Stimulated activated CD4-positive, alpha-beta T cell treated with anti-CD3 and anti-CD28 coated beads, Interleukin-4, amount 100 ng/mL, for 48 hours (primary cell): ENCODE data around the gene TMEM121B.
"Not testable (repeated sequence)": the region's sequence is repeated elsewhere in the genome, so short reads cannot be mapped to it uniquely, and the experiment has no call there.

Experiments used
- DNase-seq, 2 donors: peaks; one replicate each; pipeline ENCODE4 v3.0.0-alpha.2; 2020; ENCODE audit warnings: low read depth in 2 of 2

TMEM121B gene

GRCh38 chr22:17121233-17122195 lies at the start of gene TMEM121B:
Gene TMEM121B (minus strand): TSS chr22:17121360. CDS start chr22:17121127, 233 bp downstream.
- DNase-seq = no peak

GRCh38 chr22:17167486-17167885 lies 46.3 kb upstream of the TMEM121B start:
- DNase-seq = no peak

- DNase-seq = no peak
These were observed 43.3 kb upstream of the TMEM121B start for GRCh38 chr22:17164392-17165024.

DNA sequence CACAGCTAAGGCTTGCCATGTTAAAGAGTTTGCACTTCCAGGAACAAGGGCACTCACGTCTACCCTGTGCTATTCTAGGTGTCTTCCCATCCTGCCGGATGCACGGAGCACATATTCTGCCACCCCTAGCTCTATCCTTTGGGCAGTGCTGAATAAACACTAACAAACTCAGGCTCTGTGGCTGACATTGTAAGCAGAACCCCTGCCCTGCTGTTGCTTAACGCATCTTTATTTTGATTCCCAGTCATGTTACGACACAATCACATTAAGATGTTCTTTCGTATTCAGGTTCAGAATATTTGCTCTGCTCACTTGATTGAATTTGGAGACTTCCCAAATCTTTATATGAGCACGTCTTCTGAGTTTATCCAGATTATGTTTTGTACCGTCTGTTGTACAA lies 41.6 kb upstream of the TMEM121B start:
- DNase-seq = no peak

DNA sequence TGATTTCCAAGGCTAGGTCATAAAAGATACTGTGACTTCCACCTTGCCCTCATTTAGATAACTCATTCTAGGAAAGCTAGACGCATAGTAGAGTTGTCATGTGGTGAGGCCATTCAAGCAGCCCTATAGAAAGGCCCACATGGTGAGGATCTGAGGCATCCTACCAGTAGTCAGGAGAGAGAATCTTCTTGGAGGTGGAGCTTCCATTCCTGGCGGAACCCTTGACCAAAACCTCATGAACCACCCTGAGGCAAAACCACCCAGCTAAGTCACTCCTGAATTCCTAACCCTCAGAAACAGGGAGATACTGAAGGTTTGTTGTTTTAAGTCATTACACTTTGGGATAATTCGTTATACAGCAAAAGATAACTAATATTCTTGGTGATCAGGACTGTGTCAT lies 40.8 kb upstream of the TMEM121B start:
- no peak for DNase-seq

- peak; percentile 66 to 72 for DNase-seq
These were observed 38.4 kb upstream of the TMEM121B start for GRCh38 chr22:17159504-17159951.

GRCh38 chr22:17158568-17159503 lies 37.7 kb upstream of the TMEM121B start, which contains the start of gene HDHD5:
Gene HDHD5 (minus strand): TSS chr22:17159277. CDS start chr22:17159251, 26 bp downstream.
- peak; percentile 86 to 88 for DNase-seq

GRCh38 chr22:17158176-17158567 lies 37.0 kb upstream of the TMEM121B start:
- no peak for DNase-seq

- no peak for DNase-seq
These were observed 36.6 kb upstream of the TMEM121B start for GRCh38 chr22:17157714-17158113.

DNA sequence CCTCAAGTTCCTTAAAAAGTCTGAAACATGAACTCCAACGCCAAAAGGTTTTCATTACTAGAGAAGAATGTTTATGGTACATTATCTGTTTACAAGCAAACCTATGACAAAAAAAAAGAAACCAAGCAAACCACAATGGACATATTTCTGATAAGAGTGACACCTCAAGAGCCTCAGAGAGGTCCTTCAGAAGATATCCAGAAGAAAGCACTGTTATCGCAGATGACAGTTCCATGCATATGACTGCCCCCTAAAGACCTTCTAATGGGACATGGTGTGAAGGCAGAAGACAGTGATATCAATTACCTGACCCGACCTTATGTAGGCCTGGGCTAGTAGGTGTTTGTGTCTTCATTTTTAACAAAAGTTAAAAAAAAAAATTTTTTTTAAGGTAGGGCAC lies 34.8 kb upstream of the TMEM121B start:
- DNase-seq = no peak

DNA sequence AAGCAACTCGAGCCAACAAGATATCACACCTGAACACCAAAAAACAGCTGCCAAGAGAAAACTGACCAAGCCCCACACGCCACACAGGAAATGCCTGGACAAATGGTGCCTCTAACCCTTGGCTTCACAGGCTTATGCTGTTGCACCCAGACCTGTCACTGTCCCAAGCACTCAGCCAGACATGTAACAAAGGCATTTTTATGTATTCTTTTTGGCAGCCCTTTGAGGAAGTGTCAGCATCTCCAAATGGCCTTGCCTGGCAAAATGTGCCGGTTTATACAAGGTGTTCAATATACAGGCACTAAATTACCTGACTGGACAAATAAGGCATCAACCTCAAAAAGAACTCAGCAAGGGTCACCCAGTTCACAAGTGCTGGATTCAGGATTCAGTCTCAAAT lies 31.8 kb upstream of the TMEM121B start:
- no peak for DNase-seq

GRCh38 chr22:17152340-17152739 lies 31.2 kb upstream of the TMEM121B start:
- no peak for DNase-seq

DNA sequence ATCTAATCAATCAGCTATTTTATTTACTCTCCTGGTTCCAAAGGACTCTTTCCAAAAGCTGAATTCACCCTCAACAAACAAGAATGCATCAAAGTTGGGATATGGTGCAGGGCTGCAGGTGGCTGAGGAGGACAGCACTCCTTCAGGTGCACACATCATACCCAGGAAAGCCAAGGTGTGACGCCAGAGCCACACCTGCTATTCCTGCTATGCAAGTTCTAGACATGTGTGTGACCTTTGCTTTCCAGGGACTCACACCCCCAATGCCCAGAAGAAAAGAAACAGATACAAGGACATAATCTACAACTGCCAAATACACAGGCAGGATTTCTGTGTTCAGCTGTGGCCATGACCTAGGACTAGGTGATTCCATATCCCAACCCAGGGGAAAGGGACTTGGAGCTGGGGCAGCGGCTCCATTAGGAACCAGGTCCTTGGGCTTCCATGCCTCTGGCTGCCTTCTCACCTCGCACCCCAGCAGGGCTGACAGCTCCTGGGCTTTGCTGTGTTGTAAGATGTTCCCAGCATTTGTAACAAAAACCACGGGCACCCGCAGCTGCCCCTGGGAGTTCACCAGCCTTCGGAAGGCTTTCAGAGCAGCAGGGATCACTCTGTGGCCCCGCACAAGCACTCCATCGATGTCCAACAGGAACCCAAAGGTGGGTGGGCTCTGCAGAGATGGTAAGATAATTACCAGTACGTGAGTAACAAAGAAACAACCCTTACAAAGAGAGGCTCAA lies 28.1 kb upstream of the TMEM121B start:
- DNase-seq = no peak

DNA sequence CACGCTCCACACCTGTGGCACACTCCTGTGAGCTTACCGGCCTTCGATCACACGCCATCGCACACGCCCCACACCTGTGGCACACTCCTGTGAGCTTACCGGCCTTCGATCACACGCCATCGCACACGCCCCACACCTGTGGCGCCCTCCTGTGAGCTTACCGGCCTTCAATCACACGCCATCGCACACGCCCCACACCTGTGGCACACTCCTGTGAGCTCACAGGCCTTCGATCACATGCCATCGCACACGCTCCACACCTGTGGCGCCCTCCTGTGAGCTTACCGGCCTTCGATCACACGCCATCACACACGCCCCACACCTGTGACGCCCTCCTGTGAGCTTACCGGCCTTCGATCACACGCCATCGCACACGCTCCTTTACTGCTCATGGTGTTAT lies 26.3 kb upstream of the TMEM121B start:
- not testable (repeated sequence) for DNase-seq

GRCh38 chr22:17145021-17145680 lies 24.0 kb upstream of the TMEM121B start:
- DNase-seq = no peak

GRCh38 chr22:17143826-17144225 lies 22.7 kb upstream of the TMEM121B start:
- DNase-seq = no peak

DNA sequence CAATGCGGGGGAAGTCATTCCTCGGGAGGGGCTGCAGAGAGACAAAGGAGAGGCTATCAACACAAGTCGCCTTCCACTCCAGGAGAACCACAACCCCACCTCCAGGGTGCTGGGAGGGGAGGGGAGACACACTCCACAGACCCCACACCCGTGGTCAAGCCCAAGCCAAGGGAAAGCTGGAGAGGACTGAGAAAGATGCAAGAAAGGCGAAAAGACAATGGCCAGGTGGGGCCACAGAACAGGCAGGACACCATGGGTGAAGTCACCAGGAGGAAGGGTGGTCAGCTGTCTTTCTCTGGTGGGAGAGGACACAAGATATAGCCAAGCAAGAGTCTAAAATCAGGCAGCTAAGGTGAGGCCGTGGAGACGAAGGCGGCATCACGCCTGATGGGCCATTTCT lies 21.9 kb upstream of the TMEM121B start:
- no peak for DNase-seq

- no peak for DNase-seq
These were observed 19.9 kb upstream of the TMEM121B start for GRCh38 chr22:17140826-17141766.

GRCh38 chr22:17140022-17140421 lies 18.9 kb upstream of the TMEM121B start:
- DNase-seq = no peak
